Measurements from ENCODE around the gene UNC13D.

UNC13D gene

GRCh38 chr17:75815399-75815798 lies 28.8 kb downstream of the UNC13D start:
- H3K4me2 ChIP-seq (ENCODE audit: low read depth, low read length, poor library complexity, severe bottlenecking) = no peak overlapping the region
- H3K9ac ChIP-seq (ENCODE audit: low read length) = no peak overlapping the region
- H3K27me3 ChIP-seq (ENCODE audit: low read length) = no peaks in the 10 kb centered on the region
- H2AFZ ChIP-seq (ENCODE audit: low read depth, low read length, severe bottlenecking) = no peak overlapping the region
- no peaks in the 10 kb centered on the region for H3K9me2 ChIP-seq (replicated peaks; ENCODE audit: insufficient read depth, low read length)
- no peaks in the 10 kb centered on the region for H3K79me2 ChIP-seq (ENCODE audit: insufficient read depth, low read length)
- no peaks in the 10 kb centered on the region for H3K36me3 ChIP-seq (ENCODE audit: low read length)
- H3K4me3 ChIP-seq (ENCODE audit: insufficient read depth, low read length, poor library complexity, severe bottlenecking) = no peak overlapping the region
- no peaks in the 10 kb centered on the region for H3F3A ChIP-seq (ENCODE audit: insufficient read depth)
- TF ChIP-seq EZH2phosphoT487 (conservative IDR thresholded peaks at IDR 0.05; ENCODE audit: low read length) = no peak
- no peak for TF ChIP-seq CTCF (IDR thresholded peaks at IDR 0.05; ENCODE audit: insufficient read depth, low read length, poor library complexity, severe bottlenecking)
- no peak overlapping the region for H3K27ac ChIP-seq (ENCODE audit: low read depth, low read length)
- no peaks in the 10 kb centered on the region for H4K20me1 ChIP-seq (ENCODE audit: low read depth, low read length)
- no peaks in the 10 kb centered on the region for H3K9me3 ChIP-seq (ENCODE audit: insufficient read depth, low read length)

DNA sequence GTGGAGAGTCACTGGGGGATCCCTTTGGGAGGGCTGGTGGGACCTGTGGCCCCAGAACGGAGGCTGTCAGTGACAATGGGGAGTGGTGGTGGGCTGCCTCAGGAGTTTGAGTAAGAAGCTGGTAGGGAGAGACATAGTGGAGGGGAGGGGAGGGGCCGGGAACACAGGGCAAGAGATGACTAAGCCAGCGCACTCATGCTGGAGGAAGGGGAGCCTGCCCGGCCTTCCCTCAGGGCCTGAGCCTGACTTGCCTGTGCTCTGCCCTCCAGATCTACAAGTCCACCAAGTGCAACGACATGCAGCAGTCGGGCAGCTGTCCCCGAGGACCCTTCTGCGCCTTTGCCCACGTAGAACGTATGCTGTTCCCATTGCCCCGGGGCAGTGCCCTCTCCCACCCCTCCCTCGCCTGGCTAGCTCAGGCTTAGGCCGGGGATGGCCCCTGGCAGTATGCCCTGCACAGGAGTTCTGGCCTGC lies 29.3 kb downstream of the UNC13D start:
- Histone ChIP-seq H2AFZ (ENCODE audit: low read depth, low read length, severe bottlenecking) (no peak overlapping the region), H3K4me2 (ENCODE audit: low read depth, low read length, poor library complexity, severe bottlenecking) (no peak overlapping the region), H3K36me3 (ENCODE audit: low read length) (no peaks in the 10 kb centered on the region), H3K9me3 (ENCODE audit: insufficient read depth, low read length) (no peaks in the 10 kb centered on the region), H3K79me2 (ENCODE audit: insufficient read depth, low read length) (no peaks in the 10 kb centered on the region), H3K27ac (ENCODE audit: low read depth, low read length) (no peak overlapping the region), H3K27me3 (ENCODE audit: low read length) (no peaks in the 10 kb centered on the region), H3F3A (ENCODE audit: insufficient read depth) (no peaks in the 10 kb centered on the region), H3K4me3 (ENCODE audit: insufficient read depth, low read length, poor library complexity, severe bottlenecking) (no peak overlapping the region), H4K20me1 (ENCODE audit: low read depth, low read length) (no peaks in the 10 kb centered on the region), H3K9me2 (replicated peaks; ENCODE audit: insufficient read depth, low read length) (no peaks in the 10 kb centered on the region), H3K9ac (ENCODE audit: low read length) (no peak overlapping the region)
- no peak for TF ChIP-seq EZH2phosphoT487 (conservative IDR thresholded peaks at IDR 0.05; ENCODE audit: low read length)
- TF ChIP-seq CTCF (IDR thresholded peaks at IDR 0.05; ENCODE audit: insufficient read depth, low read length, poor library complexity, severe bottlenecking) = no peak

GRCh38 chr17:75814021-75814395 lies 30.2 kb downstream of the UNC13D start:
- H3K36me3 ChIP-seq (ENCODE audit: low read length) = no peaks in the 10 kb centered on the region
- H3K79me2 ChIP-seq (ENCODE audit: insufficient read depth, low read length) = no peaks in the 10 kb centered on the region
- no peak overlapping the region for H3K27ac ChIP-seq (ENCODE audit: low read depth, low read length)
- no peaks in the 10 kb centered on the region for H3F3A ChIP-seq (ENCODE audit: insufficient read depth)
- H3K27me3 ChIP-seq (ENCODE audit: low read length) = no peaks in the 10 kb centered on the region
- H3K9ac ChIP-seq (ENCODE audit: low read length) = no peak overlapping the region
- TF ChIP-seq EZH2phosphoT487 (conservative IDR thresholded peaks at IDR 0.05; ENCODE audit: low read length) (no peak), CTCF (IDR thresholded peaks at IDR 0.05; ENCODE audit: insufficient read depth, low read length, poor library complexity, severe bottlenecking) (no peak)
- no peak overlapping the region for H2AFZ ChIP-seq (ENCODE audit: low read depth, low read length, severe bottlenecking)
- no peaks in the 10 kb centered on the region for H4K20me1 ChIP-seq (ENCODE audit: low read depth, low read length)
- no peak overlapping the region for H3K4me3 ChIP-seq (ENCODE audit: insufficient read depth, low read length, poor library complexity, severe bottlenecking)
- no peaks in the 10 kb centered on the region for H3K9me3 ChIP-seq (ENCODE audit: insufficient read depth, low read length)
- no peak overlapping the region for H3K4me2 ChIP-seq (ENCODE audit: low read depth, low read length, poor library complexity, severe bottlenecking)
- no peaks in the 10 kb centered on the region for H3K9me2 ChIP-seq (replicated peaks; ENCODE audit: insufficient read depth, low read length)
